Skeletal muscle cell (primary cell): ENCODE data around the gene COX14.

Experiments used
- DNase-seq: peaks from one replicate; pipeline ENCODE4 v3.0.0-alpha.2; 2010; ENCODE audit warnings: low read depth
- H3K4me3 ChIP-seq: 2 replicates; pipeline ENCODE4 v1.5.1; 2011; ENCODE audit warnings: low read depth, mild to moderate bottlenecking, control low read depth, low read length, moderate library complexity

Gene COX14

DNA sequence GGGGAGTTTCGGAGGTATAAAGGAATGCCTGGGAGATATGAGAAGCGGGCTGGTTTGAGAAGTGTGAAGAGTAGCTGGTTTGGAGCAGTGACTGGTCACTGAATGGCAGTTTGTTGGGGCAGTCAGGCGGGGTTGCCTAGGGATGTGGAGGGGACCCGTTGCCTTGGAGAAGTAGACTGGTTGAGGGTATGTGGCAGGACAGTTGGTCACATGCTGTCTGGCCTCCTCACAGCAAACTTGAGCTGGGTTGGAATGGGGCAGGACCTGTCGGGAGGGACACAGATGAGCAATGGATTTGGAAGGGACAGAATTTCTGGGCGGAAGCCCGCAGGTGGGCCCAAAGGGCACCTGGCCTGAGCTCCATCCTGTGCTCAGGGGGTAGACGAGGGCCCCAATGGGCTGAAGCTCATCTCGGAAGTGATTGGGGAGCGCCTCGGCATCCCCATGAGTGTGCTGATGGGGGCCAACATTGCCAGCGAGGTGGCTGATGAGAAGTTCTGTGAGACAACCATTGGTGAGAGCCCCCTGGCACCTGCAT, 6.1 kb upstream of the COX14 start:
- H3K4me3 ChIP-seq, result no peak overlapping the region
- DNase-seq, result no peak

DNA sequence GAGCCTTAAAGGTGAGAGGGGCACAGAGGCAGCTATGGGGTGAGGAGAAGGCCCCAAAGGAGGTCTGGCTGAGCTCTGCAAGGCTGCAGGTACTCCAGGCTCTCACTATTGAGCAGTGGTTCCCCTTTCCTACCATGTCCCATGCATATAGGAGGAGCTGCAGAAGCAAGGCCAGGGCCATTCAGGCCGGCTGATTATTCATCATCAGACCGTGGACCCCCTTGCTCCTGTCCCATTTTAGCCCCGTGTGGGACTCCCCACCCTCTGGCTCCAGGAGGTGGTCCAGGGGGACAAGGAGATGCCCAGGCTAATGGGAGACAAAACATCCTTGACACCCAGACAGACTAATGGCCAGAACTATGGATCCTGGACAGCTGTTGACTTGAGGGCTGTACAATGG, 5.1 kb upstream of the COX14 start:
- H3K4me3 ChIP-seq, result no peak overlapping the region
- DNase-seq, result no peak

DNA sequence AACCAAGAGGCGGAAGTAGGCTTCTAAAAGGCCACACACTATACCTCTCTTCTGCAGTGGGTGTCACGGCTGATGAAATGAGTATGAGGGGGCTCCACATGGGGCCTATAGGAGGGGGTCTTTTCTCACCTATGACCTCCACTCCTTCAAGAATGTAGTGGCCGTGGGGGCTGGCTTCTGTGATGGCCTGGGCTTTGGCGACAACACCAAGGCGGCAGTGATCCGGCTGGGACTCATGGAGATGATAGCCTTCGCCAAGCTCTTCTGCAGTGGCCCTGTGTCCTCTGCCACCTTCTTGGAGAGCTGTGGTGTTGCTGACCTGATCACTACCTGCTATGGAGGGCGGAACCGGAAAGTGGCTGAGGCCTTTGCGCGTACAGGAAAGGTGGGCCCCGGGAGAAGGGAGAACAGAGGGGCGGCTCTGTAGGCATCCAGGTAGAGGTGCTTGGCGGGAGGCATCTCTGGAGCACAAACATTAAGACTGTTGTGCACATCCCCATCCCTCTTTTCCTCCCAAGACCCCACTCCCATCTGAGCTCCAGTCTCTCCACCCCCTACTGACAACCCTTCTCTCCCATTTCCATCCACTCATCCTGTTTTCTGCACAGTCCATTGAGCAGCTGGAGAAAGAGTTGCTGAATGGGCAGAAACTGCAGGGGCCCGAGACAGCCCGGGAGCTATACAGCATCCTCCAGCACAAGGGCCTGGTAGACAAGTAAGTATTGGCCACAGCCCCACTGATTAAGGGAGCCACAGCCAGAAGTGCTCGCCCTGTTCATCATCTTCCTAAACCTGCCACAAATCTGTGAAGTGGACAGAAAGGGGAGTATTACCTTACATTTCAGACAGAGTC, 4.4 kb upstream of the COX14 start:
- H3K4me3 ChIP-seq, result no peak overlapping the region
- DNase-seq, result no peak

DNA sequence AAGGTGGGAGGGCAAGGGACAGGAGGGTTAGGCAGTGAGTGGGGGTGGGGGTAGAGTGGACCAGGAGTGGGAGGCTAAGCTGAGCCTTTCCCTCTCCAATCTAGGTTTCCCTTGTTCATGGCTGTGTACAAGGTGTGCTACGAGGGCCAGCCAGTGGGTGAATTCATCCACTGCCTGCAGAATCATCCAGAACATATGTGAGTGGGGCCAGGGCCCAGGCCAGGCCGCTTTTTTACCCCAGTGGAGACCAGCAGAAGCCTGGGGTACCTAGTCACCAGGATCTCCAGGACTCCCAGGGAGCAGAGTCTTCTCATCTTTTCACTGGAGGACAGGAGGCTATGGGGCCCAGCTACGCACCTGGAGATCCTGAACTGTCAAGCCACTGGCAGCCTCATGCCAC, 2.7 kb upstream of the COX14 start:
- no peak for DNase-seq
- H3K4me3 ChIP-seq, result no peak overlapping the region

DNA sequence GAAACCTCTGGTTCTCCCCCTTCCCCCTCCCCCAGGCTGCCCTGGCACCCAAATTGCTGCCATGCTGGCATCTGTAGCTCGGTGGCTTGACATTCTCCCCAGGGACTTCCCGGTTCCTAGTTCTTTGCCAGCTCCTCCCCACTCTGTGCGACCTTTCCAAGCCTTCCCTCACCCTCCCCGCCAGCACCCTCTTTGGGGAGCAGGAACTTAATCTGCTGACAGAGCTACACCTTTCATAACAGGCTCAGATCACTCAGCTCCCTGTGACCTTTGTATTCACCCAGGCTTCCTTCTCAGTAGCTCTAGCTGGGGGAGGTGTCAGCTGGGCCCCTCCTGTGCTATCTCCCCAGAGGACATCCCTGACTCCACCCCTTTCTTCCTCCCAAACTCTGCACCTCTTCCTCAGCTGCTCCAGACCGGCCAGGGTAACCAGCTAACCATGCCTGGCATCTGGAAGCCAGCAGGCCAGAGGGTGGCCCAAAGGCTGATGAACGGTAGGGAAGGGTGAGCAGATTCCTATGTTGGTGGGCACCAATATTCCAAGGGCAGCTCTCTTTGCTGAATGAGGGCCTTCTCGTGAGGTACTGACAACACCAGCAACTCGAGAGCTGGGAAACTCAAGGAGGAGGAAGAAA, 1.8 kb upstream of the COX14 start:
- no peak overlapping the region for H3K4me3 ChIP-seq
- DNase-seq, result no peak

DNA sequence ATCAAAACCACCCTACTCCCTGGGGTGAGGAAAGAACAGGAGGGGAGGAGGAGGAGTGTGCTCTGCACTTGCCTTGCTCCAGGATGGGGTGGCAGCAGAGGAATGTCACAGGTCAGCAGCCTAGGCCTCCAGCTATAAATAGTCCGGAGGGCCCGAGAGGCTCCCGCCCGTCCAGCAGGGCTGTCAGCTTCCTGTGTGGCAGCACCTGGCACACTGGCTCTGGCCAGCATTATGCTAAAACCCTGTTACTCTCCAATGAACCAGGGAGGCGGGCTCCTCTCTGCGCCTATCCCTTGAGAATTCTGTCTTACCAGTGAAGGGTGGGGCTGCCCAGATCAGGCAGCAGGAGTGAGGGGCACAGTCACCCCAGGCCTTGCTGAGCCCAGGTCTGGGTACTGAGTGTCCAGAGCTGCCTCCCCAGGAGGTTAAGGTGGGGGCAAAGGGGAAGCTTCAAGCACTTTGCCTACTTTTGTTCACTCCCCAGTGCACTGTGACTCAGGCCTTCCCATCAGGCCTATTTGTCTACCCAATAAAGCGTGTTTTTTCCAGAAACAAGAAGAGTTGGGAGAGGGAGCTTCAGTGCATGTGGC, 1.2 kb upstream of the COX14 start:
- no peak overlapping the region for H3K4me3 ChIP-seq
- DNase-seq, result no peak

DNA sequence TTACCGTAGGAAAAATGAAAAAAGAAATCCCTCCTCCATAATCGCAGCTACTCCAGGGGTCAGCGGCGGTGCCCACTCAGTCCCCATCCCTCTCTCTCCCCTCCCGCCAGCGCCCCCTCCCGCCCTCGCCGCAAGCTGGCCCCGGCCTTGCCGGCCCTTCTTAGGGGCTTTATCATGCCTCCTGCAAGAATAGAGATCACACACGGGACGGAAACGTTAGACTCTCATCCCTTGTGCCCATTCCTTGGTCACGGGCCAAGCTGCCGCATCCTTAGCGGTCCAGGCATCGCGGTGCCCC, 692 bp upstream of the COX14 start:
- no peak for DNase-seq
- H3K4me3 ChIP-seq, result peak overlapping the region; percentile 33

DNA sequence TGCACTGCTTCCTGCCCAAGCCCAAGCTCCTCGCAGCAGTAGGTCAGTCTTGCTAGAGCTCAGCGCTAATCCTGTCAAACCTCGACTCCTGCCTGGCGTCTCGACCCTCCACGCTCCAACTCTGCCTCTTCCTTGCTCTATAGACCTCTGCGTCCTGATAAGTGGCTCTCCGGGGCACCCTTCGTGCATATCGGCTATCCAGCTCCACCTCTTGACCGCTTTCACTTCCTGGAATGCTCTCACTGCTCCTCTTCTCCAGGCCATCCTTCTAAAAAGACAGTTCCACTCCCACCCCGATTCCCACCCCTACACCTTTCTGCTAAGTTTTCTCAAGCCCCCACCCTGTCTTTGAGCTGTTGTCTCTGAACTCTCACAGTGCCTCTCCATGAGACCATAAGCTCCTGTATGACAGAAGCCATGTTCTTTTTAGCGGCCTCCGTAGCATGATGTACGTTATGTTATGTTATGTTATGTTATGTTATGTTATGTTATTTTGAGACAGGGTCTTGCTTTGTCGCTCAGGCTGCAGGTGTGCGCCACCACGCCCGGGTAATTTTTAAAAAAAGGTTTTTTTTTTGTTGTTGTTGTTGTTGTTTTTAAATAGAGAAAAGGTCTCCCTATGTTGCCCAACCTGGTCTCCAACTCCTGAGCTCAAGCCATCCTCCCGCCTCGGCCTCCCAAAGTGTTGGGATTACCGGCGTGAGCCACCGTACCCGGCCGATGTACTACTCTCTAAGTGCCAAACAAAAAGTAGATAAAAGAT, 601 bp downstream of the COX14 start:
- H3K4me3 ChIP-seq, result peak overlapping the region; percentile 99
- DNase-seq, result no peak

DNA sequence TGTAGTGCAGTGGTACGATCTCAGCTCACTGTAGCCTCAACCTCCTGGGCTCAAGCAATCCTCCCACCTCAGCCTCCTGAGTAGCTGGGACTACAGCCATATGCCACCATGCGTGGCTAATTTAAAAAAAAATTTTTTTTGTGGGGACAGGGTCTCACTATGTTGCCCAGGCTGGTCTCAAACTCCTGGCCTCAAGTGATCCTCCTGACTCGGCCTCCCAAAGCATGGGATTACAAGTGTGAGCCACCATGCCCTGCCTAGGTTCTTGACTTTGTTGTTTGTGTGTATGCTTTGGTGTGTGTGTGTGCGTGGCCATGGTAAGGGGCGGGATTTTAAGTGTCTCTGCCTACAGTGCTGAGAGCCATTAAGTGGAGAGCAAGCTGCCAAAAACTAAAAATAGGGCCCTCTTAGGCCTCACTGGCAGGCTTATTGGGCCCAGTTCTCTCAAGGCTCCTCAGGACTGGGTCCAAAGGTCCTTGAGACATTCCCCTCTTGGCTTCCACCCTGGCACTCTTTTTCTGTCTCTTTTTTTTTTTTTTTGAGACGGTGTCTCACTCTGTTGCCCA, 5.1 kb downstream of the COX14 start:
- no peak for DNase-seq
- H3K4me3 ChIP-seq, result no peak overlapping the region

DNA sequence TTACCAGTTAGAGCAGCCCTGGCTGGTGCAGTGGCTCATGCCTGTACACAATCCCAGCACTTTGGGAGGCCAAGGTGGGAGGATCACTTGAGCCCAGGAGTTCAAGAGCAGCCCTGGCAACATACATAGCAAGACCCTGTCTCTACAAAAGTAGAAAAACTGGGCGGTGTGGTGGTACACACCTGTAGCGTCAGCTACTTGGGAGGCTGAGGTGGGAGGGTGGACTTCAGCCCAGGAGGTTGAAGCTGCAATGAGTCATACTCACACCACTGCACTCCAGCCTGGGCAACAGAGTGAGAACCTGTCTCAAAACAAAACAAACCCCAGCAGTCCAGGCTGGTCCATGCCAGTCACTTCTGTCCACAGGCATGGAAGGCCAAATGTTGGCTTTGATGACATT, 7.4 kb downstream of the COX14 start:
- no peak for DNase-seq
- H3K4me3 ChIP-seq, result no peak overlapping the region

DNA sequence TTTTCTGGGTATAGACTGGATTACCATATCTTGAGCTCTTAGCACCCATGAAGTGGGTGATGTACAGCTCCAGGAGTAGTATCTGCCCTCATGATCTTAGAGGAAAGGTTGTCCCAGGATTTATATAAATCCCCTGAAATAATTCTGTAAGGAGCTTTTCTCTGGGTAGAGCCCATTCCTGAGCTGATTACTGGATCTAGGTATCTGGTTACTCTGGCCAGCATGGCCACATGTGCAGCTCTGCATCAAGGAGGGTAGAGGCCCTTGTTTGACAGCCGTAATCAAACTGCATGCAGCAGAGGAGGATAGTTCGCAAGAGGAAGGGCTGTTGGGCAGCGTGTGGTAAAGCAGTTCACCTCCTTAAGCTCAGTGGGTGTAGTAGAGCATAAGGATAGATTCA, 8.5 kb downstream of the COX14 start:
- DNase-seq, result no peak

DNA sequence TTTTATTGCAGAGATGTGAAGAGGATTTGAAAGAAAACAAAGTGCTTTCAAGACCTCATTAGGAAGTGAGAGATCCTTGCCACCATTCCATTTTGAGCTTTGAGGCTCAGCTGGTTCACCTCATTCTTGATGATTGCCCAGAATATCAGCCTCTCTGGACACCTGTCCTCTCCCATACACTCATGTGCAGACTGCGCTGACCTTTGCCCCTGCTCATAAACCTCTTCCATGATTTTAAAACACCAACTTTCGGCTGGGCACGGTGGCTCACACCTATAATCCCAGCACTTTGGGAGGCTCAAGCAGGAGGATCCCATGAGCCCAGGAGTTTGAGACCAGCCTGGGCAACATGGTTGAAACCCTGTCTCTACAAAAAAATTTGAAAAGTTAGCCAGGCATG, 8.9 kb downstream of the COX14 start:
- DNase-seq, result no peak
- no peak overlapping the region for H3K4me3 ChIP-seq

More for the DNA sequence above, 8.5 kb downstream of the COX14 start:
- no peak overlapping the region for H3K4me3 ChIP-seq

DNA sequence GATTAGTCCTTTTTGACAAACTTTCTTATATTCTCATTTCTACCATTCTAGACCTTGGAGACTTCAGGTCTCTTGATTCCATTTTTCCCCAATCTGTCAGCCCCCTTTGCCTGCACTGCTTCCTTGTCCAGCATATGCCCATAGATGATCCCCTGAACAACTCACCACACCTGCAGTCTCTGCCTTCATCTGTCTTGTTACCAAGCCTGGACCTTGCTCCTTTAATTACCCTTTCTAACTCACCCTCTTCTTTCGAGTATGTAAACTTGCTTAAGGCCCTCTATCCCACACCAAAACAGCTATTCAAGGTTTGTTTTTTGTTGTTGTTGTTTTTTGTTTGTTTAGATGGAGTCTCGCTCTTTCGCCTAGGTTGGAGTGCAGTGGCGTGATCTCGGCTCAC, 9.6 kb downstream of the COX14 start:
- no peak for DNase-seq
- no peak overlapping the region for H3K4me3 ChIP-seq

DNA sequence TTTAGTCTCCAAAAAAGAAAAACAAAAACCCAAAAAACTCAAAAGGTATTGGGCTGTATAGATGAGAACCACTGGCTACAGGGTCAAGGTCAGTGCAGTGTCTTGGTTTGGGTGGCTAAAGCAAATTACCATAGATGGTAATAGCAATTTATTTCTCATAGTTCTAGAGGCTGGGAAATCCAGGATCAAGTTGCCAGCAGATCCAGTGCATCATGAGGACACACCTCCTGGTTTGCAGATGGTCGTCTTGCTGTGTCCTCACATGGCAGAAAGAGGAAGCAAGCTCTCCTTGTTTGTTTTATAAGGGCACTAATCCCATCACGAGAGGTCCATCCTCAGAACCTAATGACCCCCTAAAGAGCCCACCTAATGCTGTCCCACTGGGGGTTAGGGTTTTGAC, 11.2 kb downstream of the COX14 start:
- H3K4me3 ChIP-seq, result no peak overlapping the region
- DNase-seq, result no peak

DNA sequence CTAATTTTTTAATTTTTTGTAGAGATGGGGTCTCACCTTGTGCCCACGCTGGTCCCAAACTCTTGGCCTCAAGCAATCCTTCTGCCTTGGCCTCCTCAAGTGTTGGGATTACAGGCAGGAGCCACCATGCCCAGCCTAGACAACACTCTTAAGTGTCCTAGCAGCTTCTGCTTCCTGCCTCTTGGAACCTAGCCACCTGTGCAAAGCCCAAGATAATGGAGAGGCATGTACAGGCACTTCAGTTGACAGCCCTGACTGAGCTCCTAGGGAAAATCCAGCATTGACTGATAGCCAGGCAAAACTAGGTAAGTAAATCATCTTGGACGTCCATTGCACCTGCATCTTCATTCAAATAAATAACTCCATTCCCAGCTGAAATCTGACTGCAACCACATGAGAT, 15.5 kb downstream of the COX14 start:
- H3K4me3 ChIP-seq, result no peak overlapping the region
- no peak for DNase-seq

DNA sequence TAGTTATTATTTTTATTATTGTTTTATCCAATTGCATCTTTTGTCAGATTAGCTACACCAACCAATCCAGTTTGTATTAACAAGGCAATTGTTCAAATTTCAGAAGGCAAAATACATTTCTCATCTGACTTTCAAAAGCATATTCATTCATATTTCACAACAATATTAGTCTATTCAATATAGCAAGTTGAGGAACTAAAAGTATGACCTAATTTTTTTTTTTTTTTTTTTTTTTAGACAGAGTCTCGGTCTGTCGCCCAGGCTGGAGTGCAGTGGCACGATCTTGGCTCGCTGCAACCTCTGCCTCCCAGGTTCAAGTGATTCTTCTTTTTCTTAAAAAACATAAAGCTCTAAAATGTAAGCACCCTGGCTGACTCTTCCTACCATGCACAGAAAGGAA, 17.3 kb downstream of the COX14 start:
- no peak for DNase-seq
- H3K4me3 ChIP-seq, result no peak overlapping the region

DNA sequence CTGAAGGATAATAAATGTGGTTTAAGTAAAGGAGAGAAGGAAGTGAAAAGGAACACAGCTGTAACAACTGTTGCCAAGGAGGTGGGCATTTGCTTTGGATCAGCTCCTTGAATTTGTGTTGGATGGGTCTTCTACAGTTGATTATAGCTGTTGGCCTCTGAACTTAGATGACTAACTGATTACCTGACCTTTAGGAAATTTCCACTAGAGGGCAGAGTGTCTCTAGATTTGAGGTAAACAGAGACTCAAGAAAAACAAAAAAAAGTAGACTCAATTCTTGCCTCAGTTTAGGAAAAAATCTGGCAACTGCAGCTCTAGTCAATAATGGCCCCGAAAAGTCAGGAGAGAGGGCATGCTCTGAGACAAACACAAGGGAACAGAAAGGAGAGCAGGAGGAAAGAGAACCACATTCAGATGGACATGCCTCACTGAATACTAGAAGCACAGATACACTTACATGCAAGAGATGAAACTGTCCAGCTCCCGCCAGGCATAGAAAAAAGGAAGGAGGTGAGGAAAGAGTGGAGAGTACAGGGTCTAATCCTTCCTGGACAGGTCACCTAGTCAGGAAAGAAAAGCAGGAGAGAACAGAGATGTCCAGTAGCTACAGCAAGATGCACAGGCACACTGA, 20.6 kb downstream of the COX14 start:
- no peak for DNase-seq
- H3K4me3 ChIP-seq, result no peak overlapping the region

DNA sequence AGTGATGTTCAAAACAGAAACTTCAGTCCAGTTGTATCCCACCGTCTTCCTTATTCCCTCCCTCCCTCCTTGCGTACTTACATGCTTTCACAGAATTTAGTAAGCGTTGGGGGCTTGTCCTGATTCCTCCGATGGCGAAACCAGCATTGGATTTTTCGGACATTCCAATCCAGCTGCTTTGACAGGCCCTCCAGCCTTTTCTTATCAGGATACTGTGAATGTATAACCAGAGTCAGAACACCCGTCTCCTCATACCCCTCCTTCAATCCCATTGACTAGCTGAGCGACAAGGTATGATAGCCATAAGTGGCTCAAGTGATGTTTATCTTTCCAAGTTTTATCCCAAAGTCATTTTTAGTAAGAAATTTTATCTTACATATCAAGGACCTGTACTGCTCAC, 31.0 kb downstream of the COX14 start:
- H3K4me3 ChIP-seq, result no peak overlapping the region
- DNase-seq, result no peak

DNA sequence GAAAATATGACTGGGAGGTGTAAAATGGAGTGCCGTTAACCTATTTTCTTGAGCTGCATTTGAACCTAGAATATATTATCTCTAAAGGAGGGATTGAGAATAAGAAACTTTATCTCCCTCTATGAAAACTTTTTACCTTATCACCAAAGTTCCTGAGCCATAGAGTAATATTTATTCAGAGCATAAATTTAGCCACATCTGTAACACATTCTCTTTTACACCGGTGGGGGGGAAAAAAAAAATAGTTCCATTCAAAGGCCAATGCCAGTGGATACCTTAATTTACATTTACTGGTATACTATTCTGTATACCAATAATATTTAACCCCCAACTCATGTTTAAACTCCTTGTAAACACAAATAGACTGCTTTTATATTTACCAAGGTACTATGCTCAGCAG, 33.4 kb downstream of the COX14 start:
- no peak overlapping the region for H3K4me3 ChIP-seq
- no peak for DNase-seq
